Transverse colon (tissue), 4 donors: ENCODE data around the gene STMP1. TPM values are rescaled to one million over a fixed set of nuclear protein-coding genes. Genes with fewer than 3 reads are reported as not detected.
A peak's percentile ranks its signal among the peaks of the same experiment; 100 is the strongest.

ENCODE experiments used
- DNase-seq: peaks from one replicate; pipeline ENCODE4 v3.0.0-alpha.2; 2019
- H3K27ac ChIP-seq, 4 donors: fragments of 200-600 bp; sonication (generic); 2 replicates each; pipeline ENCODE4 v1.5.1; 2016 to 2018; ENCODE audit warnings: inconsistent platforms in 4 of 4
- H3K27me3 ChIP-seq: fragments of 200-600 bp; sonication (generic); 2 replicates; pipeline ENCODE4 v1.5.1; 2017; ENCODE audit warnings: inconsistent platforms
- H3K36me3 ChIP-seq, 4 donors: fragments of 200-600 bp; sonication (generic); 2 replicates each; pipeline ENCODE4 v1.5.1; 2017 to 2019; ENCODE audit warnings: inconsistent platforms in 4 of 4
- H3K4me1 ChIP-seq, 4 donors: fragments of 200-600 bp; sonication (generic); 2 replicates each; pipeline ENCODE4 v1.5.1; 2017 to 2020; ENCODE audit warnings: inconsistent platforms in 4 of 4
- H3K4me3 ChIP-seq, 4 donors: fragments of 200-600 bp; sonication (generic); 1 replicate in 1 of 4; 2 replicates in 3 of 4; pipeline versions ENCODE4 v1.5.1 to v1.6.1; 2017 to 2019; ENCODE audit warnings: inconsistent platforms in 4 of 4
- H3K9me3 ChIP-seq, 2 donors: fragments of 200-600 bp; sonication (generic); 2 replicates each; pipeline ENCODE4 v1.5.1; 2017 to 2019; ENCODE audit warnings: inconsistent platforms in 2 of 2
- EP300 ChIP-seq: sonication (generic); formaldehyde crosslinking; IDR thresholded peaks from one replicate; pipeline ENCODE4 v1.6.1; 2017; ENCODE audit warnings: antibody characterized with exemption, low read depth
- POLR2A ChIP-seq: fragments of 450-650 bp; IDR thresholded peaks from one replicate; pipeline ENCODE4 v1.6.1; 2016; ENCODE audit warnings: antibody characterized with exemption, mild to moderate bottlenecking, moderate library complexity
- POLR2AphosphoS5 ChIP-seq, 3 donors: sonication (generic); formaldehyde crosslinking; IDR thresholded peaks; one replicate each; pipeline ENCODE4 v1.6.1; 2016; ENCODE audit warnings: antibody characterized with exemption in 3 of 3
- WGBS, 2 donors: methylation state at CpG; one replicate each; pipeline ENCODE4 v1.1.5; 2018; ENCODE audit warnings: low coverage in 1 of 2; 5-methylcytosine and 5-hydroxymethylcytosine counted together
- in situ Hi-C, 4 donors: fragments of 200-750 bp; cut with MboI; loops; one replicate each; pipeline versions ENCODE4 v1.15.0 to v1.15.1; 2017; ENCODE audit warnings: low sequenced_read_pairs in 3 of 4, low pct_ligation_motif_present in 1 of 4, low pct_unique_long_range_greater_than_20kb in 1 of 4
- intact Hi-C: fragments of 100-400 bp; cut with DNase I; formaldehyde crosslinking; loops from one replicate; pipeline ENCODE4 v1.15.1; 2023; ENCODE audit warnings: low total_unique reads
- total RNA-seq, 4 donors: library from RNA; depleted of rRNA; stranded (reverse); fragments of >200 nt; gene quantifications; one replicate each; pipeline ENCODE4 v1.1.0, GENCODE V29; 2016
- TF ChIP-seq, protein P1 (sequence below), 5 experiments: fragments of 200-600 bp in 3 of 5; fragments of 450-650 bp in 2 of 5; sonication (generic) in 3 of 5; IDR thresholded peaks; 1 replicate in 2 of 5; 2 replicates in 3 of 5; pipeline ENCODE4 v1.5.1; 2016 to 2017; ENCODE audit warnings: antibody characterized with exemption in 5 of 5, inconsistent platforms in 3 of 5, mild to moderate bottlenecking in 2 of 5, moderate library complexity in 1 of 5

STMP1 gene
- total RNA-seq, 4 donors from 2014 or later: 3.0 to 21.6 (median 12.0) TPM

DNA sequence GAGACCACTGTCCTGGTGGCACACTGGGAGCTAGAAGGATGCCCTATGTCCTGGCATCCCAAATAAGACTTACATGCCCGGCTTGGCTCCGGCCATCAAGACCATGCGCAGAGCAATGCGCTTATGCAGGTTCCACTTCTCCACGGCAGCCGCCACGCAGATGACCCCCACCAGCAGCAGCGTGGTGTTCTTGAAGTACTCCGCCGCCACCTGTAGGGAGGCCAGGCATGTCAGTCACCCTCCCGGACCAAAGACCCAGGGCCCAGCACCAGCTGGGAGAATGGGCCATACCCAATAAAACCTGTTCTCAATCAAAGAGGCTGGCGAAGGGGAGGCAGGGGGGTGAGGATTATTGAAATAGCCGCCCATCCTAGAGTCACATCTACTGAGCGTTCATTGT lies 45.7 kb downstream of the STMP1 start:
- Histone ChIP-seq H3K4me3 (no peak overlapping the region), H3K9me3 (no peaks in the 10 kb centered on the region), H3K27ac (no peak overlapping the region), H3K36me3 (no peaks in the 10 kb centered on the region), H3K4me1 (no peaks in the 10 kb centered on the region), H3K27me3 (no peaks in the 10 kb centered on the region)
- in situ Hi-C loops: no loop called here
- intact Hi-C loops: no loop called here
- 95% methylated on average over 14 of the region's 14 CpGs; no CpG with 5 or more reads in 1 of the 2 donors for WGBS, 2 donors
- TF ChIP-seq POLR2AphosphoS5 (IDR thresholded peaks at IDR 0.05): no peak
- DNase-seq: no peak

DNA sequence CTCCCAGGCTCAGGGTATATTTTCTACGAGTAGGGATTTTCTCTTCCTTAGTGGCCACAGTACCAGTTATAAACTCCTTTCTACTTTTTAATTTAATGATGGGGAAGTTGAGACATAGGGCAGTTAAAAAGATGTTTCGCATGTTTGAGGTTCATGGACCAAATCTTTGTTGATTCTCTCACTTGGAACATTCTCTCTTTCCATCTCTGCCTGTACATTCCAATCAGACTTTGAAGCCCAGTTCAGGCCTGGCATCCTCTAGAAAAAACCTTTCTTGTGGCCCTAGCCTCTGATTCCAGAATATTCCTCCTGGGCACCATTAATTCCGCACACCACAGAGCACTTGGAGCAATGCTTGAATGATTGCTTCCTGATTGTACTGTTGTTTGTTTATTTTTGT lies 47.2 kb downstream of the STMP1 start:
- WGBS, 2 donors: 86% methylated on average over 3 of the region's 3 CpGs
- Histone ChIP-seq H3K9me3 (no peaks in the 10 kb centered on the region), H3K36me3 (no peaks in the 10 kb centered on the region), H3K27me3 (no peaks in the 10 kb centered on the region), H3K27ac (no peak overlapping the region), H3K4me3 (no peak overlapping the region), H3K4me1 (no peaks in the 10 kb centered on the region)
- intact Hi-C loops (no loop called here), in situ Hi-C loops (no loop called here)
- no peak for DNase-seq
- TF ChIP-seq POLR2A (no peak), EP300 (no peak), POLR2AphosphoS5 (IDR thresholded peaks at IDR 0.05) (no peak)
- TF ChIP-seq, protein P1, sequence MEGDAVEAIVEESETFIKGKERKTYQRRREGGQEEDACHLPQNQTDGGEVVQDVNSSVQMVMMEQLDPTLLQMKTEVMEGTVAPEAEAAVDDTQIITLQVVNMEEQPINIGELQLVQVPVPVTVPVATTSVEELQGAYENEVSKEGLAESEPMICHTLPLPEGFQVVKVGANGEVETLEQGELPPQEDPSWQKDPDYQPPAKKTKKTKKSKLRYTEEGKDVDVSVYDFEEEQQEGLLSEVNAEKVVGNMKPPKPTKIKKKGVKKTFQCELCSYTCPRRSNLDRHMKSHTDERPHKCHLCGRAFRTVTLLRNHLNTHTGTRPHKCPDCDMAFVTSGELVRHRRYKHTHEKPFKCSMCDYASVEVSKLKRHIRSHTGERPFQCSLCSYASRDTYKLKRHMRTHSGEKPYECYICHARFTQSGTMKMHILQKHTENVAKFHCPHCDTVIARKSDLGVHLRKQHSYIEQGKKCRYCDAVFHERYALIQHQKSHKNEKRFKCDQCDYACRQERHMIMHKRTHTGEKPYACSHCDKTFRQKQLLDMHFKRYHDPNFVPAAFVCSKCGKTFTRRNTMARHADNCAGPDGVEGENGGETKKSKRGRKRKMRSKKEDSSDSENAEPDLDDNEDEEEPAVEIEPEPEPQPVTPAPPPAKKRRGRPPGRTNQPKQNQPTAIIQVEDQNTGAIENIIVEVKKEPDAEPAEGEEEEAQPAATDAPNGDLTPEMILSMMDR (IDR thresholded peaks at IDR 0.05): no peak

DNA sequence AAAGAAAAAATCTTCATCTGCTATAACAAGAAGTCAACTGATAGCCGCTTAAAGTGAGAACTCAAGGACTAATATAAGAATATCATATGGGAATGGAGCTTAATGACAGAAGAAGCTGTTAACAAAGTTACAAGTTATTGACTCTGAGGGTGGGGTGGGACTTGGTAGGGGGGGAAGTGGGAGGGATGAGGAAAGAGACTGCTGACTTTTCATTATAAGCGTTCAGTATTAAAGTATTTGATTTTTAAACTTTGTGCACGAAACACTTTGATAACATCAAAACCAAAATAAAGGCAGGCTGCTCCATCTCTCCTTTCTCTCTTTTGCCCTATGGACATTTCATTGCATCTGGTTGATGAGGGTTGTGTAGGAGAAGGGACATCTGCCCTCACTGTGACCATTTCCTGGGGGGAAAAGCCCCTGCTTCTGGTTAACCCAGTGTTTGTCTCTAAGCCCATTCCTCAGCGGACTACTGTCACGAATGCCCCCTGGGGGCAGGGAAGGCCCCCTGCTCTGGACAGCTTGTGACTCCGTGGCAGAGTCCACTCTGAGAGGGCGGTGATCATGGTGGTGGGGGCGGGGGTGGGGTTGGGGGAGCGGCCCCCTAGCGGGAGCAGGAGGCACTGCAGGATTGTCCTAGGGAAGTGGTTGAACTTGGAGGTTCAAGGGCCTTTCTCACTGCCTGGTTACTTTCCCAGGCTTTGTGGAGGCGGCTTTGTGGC lies 48.3 kb downstream of the STMP1 start:
- WGBS, 2 donors: 41 to 83% methylated on average over 2 to 11 of the region's 11 CpGs
- Histone ChIP-seq H3K36me3 (no peaks in the 10 kb centered on the region), H3K9me3 (no peaks in the 10 kb centered on the region), H3K27me3 (no peaks in the 10 kb centered on the region), H3K4me3 (no peak overlapping the region), H3K27ac (no peak overlapping the region), H3K4me1 (no peaks in the 10 kb centered on the region)
- intact Hi-C loops (no loop called here), in situ Hi-C loops (no loop called here)
- TF ChIP-seq POLR2A (no peak), POLR2AphosphoS5 (IDR thresholded peaks at IDR 0.05) (no peak)
- TF ChIP-seq, protein P1 (IDR thresholded peaks at IDR 0.05): peak in 3 of 5 experiments; percentile 44 to 59 (median 47)
- DNase-seq: no peak

DNA sequence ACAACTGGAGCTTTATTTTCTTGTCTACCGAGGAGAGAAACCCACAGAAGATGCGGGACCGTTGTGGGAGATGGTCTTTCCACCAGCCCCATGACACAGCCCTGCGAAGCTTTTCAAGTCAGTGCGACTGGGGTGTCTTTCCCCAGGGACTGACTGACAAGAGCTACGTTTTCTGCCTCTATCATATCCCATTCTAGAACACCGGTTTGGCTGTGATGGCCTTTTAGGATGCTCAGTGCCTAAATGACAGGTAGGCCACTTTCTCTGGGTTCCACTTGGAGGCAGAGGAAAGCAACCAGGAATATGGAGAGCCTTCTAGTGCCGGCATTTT lies 48.8 kb downstream of the STMP1 start:
- 60% methylated on average over 2 to 8 of the region's 8 CpGs for WGBS, 2 donors
- Histone ChIP-seq H3K36me3 (no peaks in the 10 kb centered on the region), H3K9me3 (no peaks in the 10 kb centered on the region), H3K27me3 (no peaks in the 10 kb centered on the region), H3K4me3 (no peak overlapping the region), H3K4me1 (no peaks in the 10 kb centered on the region), H3K27ac (no peak overlapping the region)
- intact Hi-C loops (no loop called here), in situ Hi-C loops (no loop called here)
- DNase-seq: no peak
- TF ChIP-seq EP300 (no peak), POLR2A (no peak), POLR2AphosphoS5 (IDR thresholded peaks at IDR 0.05) (no peak)
- TF ChIP-seq, protein P1 (IDR thresholded peaks at IDR 0.05): no peak

DNA sequence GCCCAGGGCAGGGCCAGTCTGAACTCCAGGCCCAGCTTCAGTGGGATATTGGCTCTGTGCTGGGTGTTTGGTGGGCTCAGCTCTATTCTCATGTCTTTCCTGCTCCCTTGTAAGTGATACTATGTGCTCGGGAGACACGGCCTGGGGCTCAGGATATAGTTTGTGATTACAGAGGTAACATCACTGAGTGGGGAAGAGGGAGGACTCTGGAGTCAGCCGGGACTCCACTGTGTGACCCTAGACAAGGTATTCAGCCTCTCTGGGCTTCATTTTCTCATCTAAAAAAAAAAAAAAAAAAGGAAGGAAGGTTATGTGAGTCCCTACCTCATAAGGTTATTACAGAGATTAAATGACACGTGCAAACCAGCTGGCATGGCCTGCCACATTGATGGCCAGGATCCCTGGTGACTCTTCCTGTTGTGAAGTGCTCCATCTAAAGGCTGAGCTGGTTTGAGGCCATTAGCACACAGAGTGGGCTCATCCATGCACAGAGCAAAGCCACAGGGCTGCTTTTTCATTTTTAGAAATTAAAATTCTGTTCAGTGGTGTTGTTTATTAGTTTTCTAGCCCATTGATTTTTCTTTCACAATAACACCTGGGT lies 50.0 kb downstream of the STMP1 start:
- H3K4me1 ChIP-seq: no peaks in the 10 kb centered on the region
- WGBS, 2 donors: 50 to 77% methylated on average over 3 to 4 of the region's 4 CpGs
- no peaks in the 10 kb centered on the region for H3K27me3 ChIP-seq
- in situ Hi-C loops: no loop called here
- DNase-seq: no peak
- no peaks in the 10 kb centered on the region for H3K36me3 ChIP-seq
- TF ChIP-seq POLR2AphosphoS5 (IDR thresholded peaks at IDR 0.05): no peak
- TF ChIP-seq, protein P1 (IDR thresholded peaks at IDR 0.05): no peak
- no peak for TF ChIP-seq EP300
- TF ChIP-seq POLR2A: no peak
- H3K9me3 ChIP-seq: no peaks in the 10 kb centered on the region
- H3K27ac ChIP-seq: no peak overlapping the region
- intact Hi-C loops: no loop called here
- no peak overlapping the region for H3K4me3 ChIP-seq
